Activated CD4-positive, alpha-beta T cell treated with anti-CD3 and anti-CD28 coated beads, Interleukin-2, amount 50 U/mL, for 16 hours (primary cell): ENCODE results near the gene FAM227B.
A peak's percentile ranks its signal among the peaks of the same experiment; 100 is the strongest.
"Not testable (repeated sequence)": the region's sequence is repeated elsewhere in the genome, so short reads cannot be mapped to it uniquely, and the experiment has no call there.

Source experiments
- DNase-seq: peaks from one replicate; pipeline ENCODE4 v3.0.0-alpha.2; 2020

Gene FAM227B

GRCh38 chr15:49435174-49435573 lies 185.4 kb downstream of the FAM227B start:
- DNase-seq: no peak

- no peak for DNase-seq
Measured at GRCh38 chr15:49430046-49430445, 190.6 kb downstream of the FAM227B start.

- DNase-seq: no peak
Measured at GRCh38 chr15:49428409-49429095, 192.1 kb downstream of the FAM227B start.

GRCh38 chr15:49427372-49427771 lies 193.2 kb downstream of the FAM227B start:
- DNase-seq: no peak

GRCh38 chr15:49424954-49425353 lies 195.7 kb downstream of the FAM227B start:
- no peak for DNase-seq

GRCh38 chr15:49423901-49424550 lies 196.6 kb downstream of the FAM227B start:
- no peak for DNase-seq

- DNase-seq: no peak
Measured at GRCh38 chr15:49423021-49423420, 197.6 kb downstream of the FAM227B start, which contains the start of gene FGF7. Gene FGF7, plus strand, starts transcription at chr15:49423242. Its CDS starts 1,056 bp downstream, at chr15:49424298.

GRCh38 chr15:49421991-49422390 lies 198.6 kb downstream of the FAM227B start:
- peak; percentile 60 for DNase-seq

- no peak for DNase-seq
Measured at GRCh38 chr15:49418811-49419210, 201.8 kb downstream of the FAM227B start.

GRCh38 chr15:49415638-49416037 lies 205.0 kb downstream of the FAM227B start:
- no peak for DNase-seq

- DNase-seq: no peak
Measured at GRCh38 chr15:49415149-49415548, 205.5 kb downstream of the FAM227B start.

GRCh38 chr15:49412797-49413196 lies 207.8 kb downstream of the FAM227B start:
- no peak for DNase-seq

- DNase-seq: no peak
Measured at GRCh38 chr15:49410641-49411040, 210.0 kb downstream of the FAM227B start.

GRCh38 chr15:49406352-49407118 lies 214.1 kb downstream of the FAM227B start:
- no peak for DNase-seq

GRCh38 chr15:49402515-49403296 lies 217.9 kb downstream of the FAM227B start:
- not testable (repeated sequence) for DNase-seq

GRCh38 chr15:49387471-49387870 lies 233.1 kb downstream of the FAM227B start:
- no peak for DNase-seq

GRCh38 chr15:49383266-49383665 lies 237.4 kb downstream of the FAM227B start:
- no peak for DNase-seq

- no peak for DNase-seq
Measured at GRCh38 chr15:49382394-49382793, 238.2 kb downstream of the FAM227B start.

- no peak for DNase-seq
Measured at GRCh38 chr15:49380912-49381311, 239.7 kb downstream of the FAM227B start.

GRCh38 chr15:49379996-49380395 lies 240.6 kb downstream of the FAM227B start:
- no peak for DNase-seq

- DNase-seq: no peak
Measured at GRCh38 chr15:49372366-49372765, 248.3 kb downstream of the FAM227B start.

- DNase-seq: no peak
Measured at GRCh38 chr15:49370782-49371181, 249.8 kb downstream of the FAM227B start.

- no peak for DNase-seq
Measured at GRCh38 chr15:49366496-49366895, 254.1 kb downstream of the FAM227B start.
